ENCODE measurements around the gene HIGD1C.
"Not testable (repeated sequence)": the region's sequence is repeated elsewhere in the genome, so short reads cannot be mapped to it uniquely, and the experiment has no call there.

The HIGD1C gene

GRCh38 chr12:50952510-50952909, at the start of gene HIGD1C:
Gene HIGD1C (plus strand): TSS chr12:50952544. CDS start chr12:50953999, 1,455 bp downstream.
- no peak for DNase-seq (ENCODE audit: low read depth)

DNA sequence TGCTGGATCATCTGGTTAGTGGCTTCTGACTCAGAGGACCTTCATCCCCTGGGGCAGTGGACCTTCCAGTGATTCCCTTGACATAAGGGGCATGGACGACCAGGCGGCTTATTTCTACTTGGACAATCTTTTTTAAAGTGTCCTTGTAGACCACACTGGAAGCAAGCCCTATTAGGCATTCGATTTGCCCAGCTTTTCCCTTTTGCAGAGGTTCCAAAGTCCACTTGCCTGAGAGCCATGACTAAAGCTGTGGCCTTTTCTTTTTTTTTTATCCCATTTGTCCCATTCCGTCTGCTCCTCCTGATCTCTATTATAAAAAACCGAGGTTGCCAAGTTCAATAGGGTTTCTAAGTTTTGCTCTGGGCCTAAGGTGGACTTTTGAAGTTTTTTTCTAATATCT, 43.9 kb upstream of the HIGD1C start:
- not testable (repeated sequence) for DNase-seq (ENCODE audit: low read depth)

DNA sequence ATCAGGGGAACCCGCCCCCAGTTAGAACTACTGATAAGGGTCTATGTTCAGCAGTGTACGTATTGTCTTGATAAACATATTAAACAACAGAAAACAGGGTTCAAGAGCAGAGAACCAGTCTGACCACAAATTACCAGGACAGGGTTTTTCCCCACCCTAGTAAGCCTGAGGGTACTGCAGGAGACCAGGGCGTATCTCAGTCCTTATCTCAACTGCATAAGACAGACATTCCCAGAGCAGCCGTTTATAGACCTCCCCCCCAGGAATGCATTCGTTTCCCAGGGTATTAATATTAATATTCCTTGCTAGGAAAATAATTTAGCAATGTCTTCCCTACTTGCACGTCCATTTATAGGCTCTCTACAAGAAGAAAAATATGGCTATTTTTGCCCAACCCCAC, 40.0 kb upstream of the HIGD1C start:
- DNase-seq (ENCODE audit: low read depth), result not testable (repeated sequence)

DNA sequence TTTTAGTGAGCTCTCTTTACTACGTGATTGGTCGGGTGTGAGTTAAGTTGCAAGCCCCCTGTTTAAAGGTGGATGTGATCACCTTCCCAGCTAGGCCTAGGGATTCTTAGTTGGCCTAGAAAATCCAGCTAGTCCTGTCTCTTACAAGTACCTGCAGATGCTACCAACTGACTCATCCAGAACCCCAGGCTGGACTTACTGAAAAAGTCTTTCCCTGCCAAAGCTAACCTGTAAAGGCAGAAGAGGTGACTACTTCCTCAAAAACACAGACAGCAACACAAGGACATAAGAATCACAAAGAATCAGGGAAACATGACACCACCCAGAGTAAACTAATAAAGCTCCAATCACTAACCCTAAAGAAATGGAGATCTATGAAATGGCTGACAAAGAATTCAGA, 39.1 kb upstream of the HIGD1C start:
- DNase-seq (ENCODE audit: low read depth), result no peak

GRCh38 chr12:50914872-50915484, 37.4 kb upstream of the HIGD1C start:
- DNase-seq (ENCODE audit: low read depth), result no peak

GRCh38 chr12:50916292-50916691, 36.1 kb upstream of the HIGD1C start:
- no peak for DNase-seq (ENCODE audit: low read depth)

DNA sequence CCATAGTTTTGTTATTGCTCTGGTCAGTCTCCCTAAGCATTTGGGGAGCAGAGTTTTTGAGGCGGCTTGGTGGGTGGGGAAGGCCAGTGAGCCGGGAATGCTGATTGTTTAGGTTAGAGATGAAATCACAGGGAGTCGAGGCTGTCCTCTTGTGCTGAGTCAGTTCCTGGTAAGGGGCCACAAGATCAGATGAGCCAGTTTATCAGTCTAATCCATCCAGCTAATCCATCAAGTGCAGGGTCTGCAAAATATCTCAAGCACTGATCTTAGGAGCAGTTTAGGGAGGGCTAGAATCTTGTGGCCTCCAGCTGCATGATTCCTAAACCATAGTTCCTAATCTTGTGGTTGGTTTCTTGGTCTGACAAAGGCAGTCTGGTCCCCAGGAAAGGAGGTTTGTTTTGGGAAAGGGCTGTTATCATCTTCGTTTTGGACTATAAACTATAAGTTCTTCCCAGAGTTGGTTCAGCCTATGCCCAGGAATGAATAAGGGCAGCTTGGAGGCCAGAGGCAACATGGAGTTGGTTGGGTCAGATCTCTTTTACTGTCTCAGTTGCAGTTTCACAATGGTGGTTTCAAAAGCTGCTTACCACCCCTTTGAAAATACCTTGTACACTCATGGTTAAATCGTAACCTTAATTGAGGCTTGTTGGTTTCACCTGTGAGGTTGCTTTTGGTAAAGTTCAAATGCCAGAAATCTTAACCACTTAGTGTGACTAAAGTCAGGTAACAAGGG, 33.6 kb upstream of the HIGD1C start:
- DNase-seq (ENCODE audit: low read depth), result no peak

GRCh38 chr12:50922820-50923219, 29.5 kb upstream of the HIGD1C start:
- no peak for DNase-seq (ENCODE audit: low read depth)

GRCh38 chr12:50923361-50924130, 28.8 kb upstream of the HIGD1C start:
- DNase-seq (ENCODE audit: low read depth), result no peak

DNA sequence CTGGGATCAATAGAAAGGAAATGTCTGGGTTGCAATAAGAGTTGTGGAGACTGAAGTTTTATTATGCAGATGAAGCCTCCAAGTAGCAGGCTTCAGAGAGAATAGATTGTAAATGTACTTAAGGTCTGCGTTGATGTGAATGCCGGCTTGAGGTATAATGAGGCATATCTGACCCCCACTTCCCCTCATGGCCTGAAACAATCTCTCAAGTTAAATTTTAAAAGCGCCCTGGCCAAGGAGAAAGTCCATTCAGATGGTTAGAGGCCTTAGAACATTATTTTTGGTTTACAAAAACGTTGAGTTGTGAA, 28.3 kb upstream of the HIGD1C start:
- no peak for DNase-seq (ENCODE audit: low read depth)

GRCh38 chr12:50924439-50925341, 27.7 kb upstream of the HIGD1C start:
- no peak for DNase-seq (ENCODE audit: low read depth)

GRCh38 chr12:50925342-50925651, 27.0 kb upstream of the HIGD1C start:
- no peak for DNase-seq (ENCODE audit: low read depth)

GRCh38 chr12:50925920-50926319, 26.4 kb upstream of the HIGD1C start:
- no peak for DNase-seq (ENCODE audit: low read depth)

- no peak for DNase-seq (ENCODE audit: low read depth)
Observed at GRCh38 chr12:50926415-50926814, 25.9 kb upstream of the HIGD1C start.

- not testable (repeated sequence) for DNase-seq (ENCODE audit: low read depth)
Observed at GRCh38 chr12:50926932-50927331, 25.4 kb upstream of the HIGD1C start.

DNA sequence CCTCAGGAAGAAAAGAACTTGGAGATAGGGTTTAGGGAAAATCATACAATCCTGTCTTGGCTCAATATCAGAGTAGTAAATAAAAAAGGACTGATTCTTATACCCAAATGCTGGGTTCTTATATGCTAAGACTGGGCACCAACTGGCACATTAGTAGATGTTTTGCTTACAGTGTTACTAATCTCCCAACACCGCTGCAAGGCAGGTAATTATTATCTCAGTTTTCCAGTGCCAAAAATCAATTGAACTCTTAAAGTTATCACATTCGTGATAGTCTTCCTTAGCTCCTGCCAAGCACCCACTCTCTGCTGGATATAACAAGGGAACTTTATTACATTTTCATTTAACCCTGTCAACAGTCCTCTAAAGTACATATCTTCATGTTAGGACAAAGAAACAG, 25.0 kb upstream of the HIGD1C start:
- no peak for DNase-seq (ENCODE audit: low read depth)

DNA sequence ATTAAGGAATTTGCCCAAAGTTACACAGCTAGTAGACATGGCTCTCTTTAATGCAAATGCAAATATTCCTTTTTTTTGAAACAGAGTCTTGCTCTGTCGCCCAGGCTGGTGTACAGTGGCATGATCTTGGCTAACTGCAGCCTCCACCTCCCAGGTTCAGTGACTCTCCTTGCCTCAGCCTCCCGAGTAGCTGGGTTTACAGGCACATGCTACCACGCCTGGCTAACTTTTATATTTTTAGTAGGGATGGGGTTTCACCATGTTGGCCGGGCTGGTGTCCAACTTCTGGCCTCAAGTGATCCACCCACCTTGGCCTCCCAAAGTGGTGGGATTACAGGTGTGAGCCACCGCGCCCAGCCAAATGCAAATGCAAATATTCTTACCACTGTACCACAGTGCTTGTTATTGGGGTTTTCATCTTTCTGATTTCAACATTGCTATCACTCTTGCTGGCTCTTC, 24.5 kb upstream of the HIGD1C start:
- DNase-seq (ENCODE audit: low read depth), result no peak

GRCh38 chr12:50928392-50928791, 24.0 kb upstream of the HIGD1C start:
- no peak for DNase-seq (ENCODE audit: low read depth)

DNA sequence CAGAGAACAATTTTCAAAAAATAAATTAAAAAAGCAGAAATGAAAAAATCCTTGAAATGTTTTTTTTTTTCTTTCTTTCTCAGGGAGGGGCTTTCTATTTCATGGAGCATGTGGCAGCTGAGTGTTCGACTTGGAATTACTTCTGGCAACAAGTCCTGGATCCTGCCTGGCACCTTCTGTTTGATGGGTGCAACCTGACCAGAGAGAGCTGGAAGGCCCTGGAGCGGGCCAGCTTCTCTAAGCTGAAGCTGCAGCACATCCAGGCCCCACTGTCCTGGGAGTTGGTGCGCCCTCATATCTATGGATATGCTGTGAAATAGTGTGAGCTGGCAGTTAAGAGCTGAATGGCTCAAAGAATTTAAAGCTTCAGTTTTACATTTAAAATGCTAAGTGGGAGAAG, 22.5 kb upstream of the HIGD1C start:
- DNase-seq (ENCODE audit: low read depth), result no peak

DNA sequence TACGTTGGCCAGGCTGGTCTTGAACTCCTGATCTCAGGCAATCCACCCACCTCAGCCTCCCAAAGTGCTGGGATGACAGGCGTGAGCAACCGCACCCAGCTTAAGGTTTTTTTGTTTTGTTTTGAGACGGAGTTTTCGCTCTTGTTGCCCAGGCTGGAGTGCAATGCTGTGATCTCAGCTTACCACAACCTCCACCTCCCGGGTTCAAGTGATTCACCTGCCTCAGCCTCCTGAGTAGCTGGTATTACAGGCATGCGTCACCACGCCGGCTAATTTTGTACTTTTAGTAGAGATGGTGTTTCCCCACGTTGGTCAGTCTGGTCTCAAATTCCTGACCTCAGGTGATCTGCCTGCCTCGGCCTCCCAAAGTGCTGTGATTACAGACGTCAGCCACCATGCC, 21.9 kb upstream of the HIGD1C start:
- not testable (repeated sequence) for DNase-seq (ENCODE audit: low read depth)

DNA sequence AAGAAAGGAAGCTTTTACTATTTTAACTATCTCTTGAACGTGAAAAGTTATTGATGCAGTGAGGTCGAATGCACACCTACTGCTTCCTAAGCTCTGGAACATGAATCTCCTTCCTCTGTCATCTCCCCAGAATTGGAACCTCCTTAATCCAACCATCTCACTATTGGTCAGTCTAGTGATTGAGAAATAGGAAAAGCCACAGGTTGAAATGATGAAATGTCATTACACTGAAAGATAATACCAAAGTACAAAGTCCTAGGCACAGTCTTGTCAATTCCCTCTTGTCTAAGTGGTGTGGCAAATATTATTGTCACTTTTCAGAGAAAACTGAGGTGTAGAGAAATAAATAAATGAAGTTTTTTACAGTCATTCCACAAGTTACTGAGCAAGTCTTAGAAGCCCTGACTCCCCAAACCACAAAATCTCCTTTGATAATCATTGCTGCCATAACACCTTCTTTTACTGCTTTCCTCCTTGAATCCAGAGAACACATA, 19.5 kb upstream of the HIGD1C start:
- DNase-seq (ENCODE audit: low read depth), result no peak

GRCh38 chr12:50933459-50934124, 18.8 kb upstream of the HIGD1C start:
- DNase-seq (ENCODE audit: low read depth), result no peak
